Measurements from ENCODE around the gene PSMB3.

GRCh38 chr17:38740044-38740443 is 12.5 kb upstream of the PSMB3 start:
- TF ChIP-seq CTCF (conservative IDR thresholded peaks at IDR 0.05) (no peak), ZFX (IDR thresholded peaks at IDR 0.05) (no peak)

Measured in C4-2B (cell line).